HG02642 (cell line): ENCODE results near the gene ASF1B.

Experiments used
- ATAC-seq: cut with Tn5 transposase; IDR thresholded peaks from one replicate; pipeline ENCODE4 v1.9.1; 2021; ENCODE audit warnings: mild to moderate bottlenecking; ENCODE audit not compliant: unreplicated experiment, poor library complexity

The ASF1B gene

DNA sequence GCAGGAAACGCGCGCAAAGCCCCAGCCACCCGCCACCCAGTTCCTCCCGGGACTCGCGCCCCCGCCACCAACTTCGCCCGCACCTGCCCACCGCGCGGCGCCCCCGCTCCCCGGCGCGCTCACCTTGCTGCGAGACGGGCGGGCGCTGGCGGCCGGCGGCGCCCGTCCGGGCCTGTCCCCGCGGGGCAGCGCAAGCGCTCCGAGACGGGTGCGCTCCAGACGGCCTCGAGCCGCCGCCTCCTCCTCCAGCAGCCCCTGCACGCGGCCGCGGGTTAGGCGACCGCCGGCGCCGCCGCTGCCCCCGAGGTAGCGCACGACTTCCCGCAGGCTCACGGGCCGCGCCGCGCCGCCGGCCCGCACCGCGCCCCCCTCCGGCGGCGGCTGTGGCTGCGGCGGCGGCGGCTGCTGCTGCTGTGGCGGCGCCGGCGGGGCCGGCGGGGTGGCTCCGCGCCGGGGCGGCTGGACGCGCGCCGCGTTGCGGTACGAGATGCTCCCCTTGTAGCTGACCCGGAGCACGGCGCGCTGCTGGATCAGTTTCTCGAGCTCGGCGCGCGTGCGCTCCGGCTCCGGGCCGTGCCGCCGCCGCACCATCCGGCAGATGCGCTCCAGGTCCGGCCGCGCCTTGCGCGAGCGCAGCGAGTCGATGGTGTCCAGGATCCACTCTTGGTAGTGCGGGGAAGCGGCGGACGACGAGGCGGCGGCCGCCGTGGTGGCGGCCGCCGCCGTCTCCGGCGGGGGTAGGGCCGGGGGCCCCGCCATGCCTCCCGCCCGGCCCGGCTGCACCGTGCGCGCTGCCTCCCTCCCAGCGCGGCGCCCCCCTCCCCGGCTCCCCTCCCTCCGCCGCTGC is 46.5 kb downstream of the ASF1B start:
- peak; percentile 20 for ATAC-seq

DNA sequence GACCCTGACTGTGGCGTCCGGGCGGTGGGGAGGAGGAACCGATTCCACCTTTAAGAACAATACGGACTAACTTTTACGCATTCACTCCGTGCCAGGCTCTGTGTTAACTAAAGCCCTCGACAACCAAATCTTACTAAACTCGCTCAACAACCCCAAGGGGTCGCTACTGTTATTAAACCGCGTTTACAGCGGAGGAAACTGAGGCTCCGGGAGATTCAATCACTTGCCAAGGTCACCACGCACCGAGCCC is 47.1 kb downstream of the ASF1B start:
- no peak for ATAC-seq

DNA sequence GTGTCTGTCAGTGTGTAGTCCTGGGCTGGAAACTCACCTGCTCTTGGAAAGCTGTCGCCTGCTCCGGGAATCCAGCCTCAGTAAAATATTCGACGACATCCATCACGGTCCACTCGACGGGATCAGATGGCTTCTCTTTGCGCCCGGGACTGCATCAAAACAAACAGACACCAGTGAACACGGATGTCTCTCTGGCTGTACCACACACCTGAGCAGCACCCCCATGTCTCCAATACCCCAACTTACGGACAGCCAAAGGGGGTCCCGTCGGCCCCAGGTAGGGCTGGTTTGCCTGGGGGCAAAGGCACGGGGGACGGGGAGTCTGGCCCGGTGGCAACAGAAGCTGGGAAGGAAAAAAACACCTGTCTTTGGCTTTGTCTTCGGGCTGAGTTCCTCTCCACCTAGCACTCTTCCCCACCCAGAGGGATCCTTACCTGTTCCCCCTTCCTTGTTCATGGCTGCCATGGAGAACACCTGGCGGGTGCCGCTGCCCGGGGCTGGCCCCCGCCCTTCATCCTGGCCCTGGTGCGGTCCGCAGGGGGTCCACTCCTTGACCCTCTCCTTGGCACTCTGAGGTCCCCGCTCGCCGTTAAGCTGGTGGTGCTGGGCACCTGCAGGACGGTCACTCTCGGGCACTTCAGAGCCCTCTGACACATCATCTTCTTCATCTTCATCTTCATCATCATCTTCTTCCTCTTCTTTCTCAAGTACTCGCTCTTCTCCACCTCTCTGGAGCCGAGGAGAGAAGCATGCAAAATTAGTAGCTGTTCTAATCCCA is 47.6 kb downstream of the ASF1B start:
- ATAC-seq, result no peak

GRCh38 chr19:14086098-14086497 is 50.3 kb downstream of the ASF1B start:
- ATAC-seq, result no peak

GRCh38 chr19:14085309-14085995 is 50.9 kb downstream of the ASF1B start, which contains the start of gene C19orf67:
Gene C19orf67 (minus strand): TSS chr19:14085783. CDS start chr19:14085627, 156 bp downstream.
- ATAC-seq, result no peak

DNA sequence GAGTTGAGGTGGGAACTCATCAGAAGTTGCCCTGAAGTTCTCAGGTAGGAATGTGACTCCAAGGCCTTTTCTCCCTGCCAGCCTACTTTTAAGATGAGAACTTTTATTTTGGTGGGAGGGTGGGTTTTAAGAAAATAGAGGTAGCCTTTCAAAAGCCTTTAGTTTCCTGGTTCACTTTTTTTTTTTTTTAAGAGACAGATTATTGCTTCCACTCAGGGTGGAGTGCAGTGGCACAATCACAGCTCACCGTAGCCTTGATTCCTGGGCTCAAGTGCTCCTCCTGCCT is 53.8 kb downstream of the ASF1B start:
- ATAC-seq, result no peak

GRCh38 chr19:14081797-14082674 is 54.4 kb downstream of the ASF1B start:
- ATAC-seq, result peak; percentile 18

- peak; percentile 90 for ATAC-seq
Observed at GRCh38 chr19:14080887-14081796, 55.2 kb downstream of the ASF1B start.

GRCh38 chr19:14078411-14078810 is 58.0 kb downstream of the ASF1B start:
- no peak for ATAC-seq

GRCh38 chr19:14073925-14074838 is 62.2 kb downstream of the ASF1B start:
- ATAC-seq, result no peak

DNA sequence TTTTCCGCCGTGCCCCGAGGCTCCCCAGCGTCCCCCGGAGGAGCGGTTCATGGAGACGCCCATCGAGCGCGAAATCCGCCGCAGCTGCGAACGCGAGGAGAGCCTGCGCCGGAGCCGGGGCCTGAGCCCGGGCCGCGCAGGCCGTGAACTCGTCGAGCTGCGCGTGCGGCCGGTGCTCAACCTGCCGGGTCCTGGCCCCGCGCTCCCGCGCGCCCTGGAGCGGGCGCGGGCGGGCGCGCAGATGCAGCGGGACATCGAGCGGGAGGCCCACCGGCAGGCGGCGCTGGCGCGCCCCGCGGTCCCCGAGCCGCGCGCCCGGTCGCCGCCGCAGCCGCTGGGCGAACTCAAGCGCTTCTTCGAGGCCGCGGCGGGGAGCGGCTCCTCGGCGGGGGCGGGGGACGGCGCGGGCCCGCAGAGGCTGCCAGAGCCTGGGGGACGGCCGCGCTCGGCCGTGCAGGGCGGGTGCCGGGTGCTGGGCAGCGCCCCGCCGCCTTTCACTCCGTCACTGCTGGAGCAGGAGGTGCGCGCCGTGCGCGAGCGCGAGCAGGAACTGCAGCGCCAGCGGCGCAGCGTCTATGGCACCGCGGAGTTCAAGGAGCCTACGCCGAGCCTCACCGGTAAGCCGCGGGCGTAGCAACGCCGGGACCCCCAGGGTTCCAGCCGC is 63.0 kb downstream of the ASF1B start:
- peak; percentile 67 for ATAC-seq

DNA sequence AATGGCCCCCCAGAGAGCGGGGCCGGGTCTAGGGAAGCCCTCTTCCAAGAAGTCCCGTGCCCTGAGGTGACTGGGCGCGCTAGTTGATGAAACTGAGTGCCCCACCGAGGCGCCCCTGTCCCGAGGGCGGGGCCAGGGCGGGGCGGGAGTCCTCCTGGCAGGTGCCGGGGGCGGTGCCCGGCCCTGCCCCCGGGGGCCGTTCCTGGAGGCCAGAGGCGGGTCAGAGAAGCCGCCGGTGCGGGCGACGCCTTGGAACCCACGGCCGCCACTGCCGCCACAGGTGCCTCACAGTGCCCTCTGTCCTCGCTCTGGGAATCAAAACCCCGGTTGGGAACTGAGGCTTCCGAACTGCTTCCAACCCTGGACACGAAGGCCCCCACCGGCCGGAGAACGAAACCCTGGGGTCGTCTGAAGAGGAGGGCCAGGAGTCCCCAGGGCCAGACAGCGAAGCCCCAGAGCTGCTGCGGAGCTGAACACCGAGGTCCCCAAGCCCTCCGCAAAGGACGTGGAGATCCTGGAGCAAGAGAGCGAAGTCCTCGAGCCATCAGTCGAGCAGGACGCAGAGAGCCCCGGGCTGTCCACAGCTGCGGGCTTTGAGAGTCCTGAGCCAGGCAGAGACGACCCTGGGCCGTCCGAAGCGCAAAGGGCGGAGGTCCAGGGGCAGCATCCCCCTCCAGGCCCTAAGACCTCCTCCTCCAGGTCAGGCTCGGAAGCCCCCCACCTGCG is 63.7 kb downstream of the ASF1B start, which contains the start of gene MISP3:
TSS of gene MISP3 (plus strand) at position 252 of the 726 bp plus-strand sequence. CDS start 524 bp downstream, outside the sequence.
- no peak for ATAC-seq

GRCh38 chr19:14070268-14071050 is 65.9 kb downstream of the ASF1B start:
- ATAC-seq, result no peak
